Activated CD4-positive, alpha-beta T cell treated with anti-CD3 and anti-CD28 coated beads for 1 hour (primary cell): ENCODE results near the gene IFNA21.
"Not testable (repeated sequence)": the region's sequence is repeated elsewhere in the genome, so short reads cannot be mapped to it uniquely, and the experiment has no call there.

Experiments used
- DNase-seq: peaks from one replicate; pipeline ENCODE4 v3.0.0-alpha.2; 2020

IFNA21 gene

DNA sequence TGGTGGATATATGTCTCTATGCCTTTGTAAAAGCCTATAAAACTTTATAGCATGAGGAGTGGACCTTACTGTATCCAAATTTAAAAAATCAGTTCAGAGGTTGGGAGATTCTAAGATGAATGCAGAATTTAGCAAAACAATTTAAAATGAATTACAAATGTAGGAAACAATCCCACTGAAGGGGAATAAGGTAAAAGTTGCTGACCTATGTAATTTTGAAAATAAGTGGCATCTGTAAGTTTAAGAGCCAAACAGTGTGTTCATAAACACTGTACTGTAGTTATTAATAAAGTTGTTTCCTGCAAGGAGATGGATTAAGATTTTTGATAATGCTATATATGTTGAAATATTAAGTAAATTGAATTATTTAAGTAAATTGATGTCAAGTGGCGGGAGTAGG is 29.4 kb downstream of the IFNA21 start:
- DNase-seq, result no peak

DNA sequence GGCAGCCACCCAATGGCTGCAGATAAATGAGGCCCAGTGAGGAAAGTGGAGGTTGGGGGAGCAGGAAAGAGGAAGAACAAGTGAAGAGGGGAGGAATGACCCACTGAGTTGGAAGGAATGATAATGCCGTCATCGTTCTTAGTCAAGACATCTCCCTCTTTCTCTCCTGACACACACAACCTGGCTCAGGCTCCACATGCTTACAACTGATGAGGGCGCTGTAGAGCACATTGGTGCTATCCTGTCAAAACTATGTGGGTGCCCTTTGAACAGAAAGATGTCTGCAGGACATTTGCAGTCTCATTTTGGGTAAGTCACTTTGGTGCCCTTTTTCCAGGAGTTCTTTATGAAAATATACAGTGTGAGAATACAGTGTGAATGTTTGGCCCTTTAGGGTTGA is 30.7 kb downstream of the IFNA21 start:
- DNase-seq, result no peak

DNA sequence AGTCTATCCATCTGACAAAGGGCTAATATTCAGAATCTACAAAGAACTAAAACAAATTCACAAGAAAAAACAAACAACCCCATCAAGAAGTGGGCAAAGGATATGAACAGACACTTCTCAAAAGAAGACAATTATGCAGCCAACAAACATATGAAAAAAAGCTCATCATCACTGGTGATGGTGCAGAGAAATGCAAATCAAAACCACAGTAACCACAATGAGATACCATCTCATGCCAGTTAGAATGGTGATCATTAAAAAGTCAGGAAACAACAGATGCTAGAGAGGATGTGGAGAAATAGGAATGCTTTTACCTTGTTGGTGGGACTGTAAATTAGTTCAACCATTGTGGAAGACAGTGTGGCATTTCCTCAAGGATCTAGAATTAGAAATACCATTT is 38.3 kb downstream of the IFNA21 start:
- not testable (repeated sequence) for DNase-seq

DNA sequence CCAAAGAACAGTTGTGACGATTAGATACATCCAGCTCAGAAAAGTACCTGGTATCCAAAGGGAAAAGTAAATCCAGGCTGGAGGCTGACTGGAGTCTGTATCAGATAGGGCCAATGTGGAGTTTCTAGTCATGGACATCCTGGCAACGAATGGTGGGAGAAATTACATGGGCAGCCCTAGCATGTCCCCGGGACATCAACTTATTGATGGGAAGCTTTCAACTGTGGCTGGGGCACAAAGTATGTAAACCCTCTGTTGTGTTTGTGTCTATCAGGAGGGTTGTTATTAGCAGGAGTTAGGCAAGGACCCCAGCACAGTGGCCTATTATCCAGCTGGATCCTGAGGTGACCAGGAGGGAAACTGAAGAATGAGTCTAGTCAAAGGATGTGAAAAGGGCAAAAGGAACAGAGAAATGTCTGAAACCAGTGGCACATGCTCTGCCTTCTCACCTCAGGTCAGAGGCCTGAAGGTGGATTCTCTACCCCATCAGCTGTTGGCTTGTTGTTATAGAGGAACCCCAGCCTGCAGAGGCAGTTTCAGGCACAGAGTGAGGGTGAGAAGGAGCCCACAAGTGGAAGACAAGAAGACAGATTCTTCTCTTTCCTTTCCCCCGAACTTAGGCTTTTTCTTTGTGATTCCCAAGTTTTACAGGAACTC is 44.7 kb downstream of the IFNA21 start:
- no peak for DNase-seq

DNA sequence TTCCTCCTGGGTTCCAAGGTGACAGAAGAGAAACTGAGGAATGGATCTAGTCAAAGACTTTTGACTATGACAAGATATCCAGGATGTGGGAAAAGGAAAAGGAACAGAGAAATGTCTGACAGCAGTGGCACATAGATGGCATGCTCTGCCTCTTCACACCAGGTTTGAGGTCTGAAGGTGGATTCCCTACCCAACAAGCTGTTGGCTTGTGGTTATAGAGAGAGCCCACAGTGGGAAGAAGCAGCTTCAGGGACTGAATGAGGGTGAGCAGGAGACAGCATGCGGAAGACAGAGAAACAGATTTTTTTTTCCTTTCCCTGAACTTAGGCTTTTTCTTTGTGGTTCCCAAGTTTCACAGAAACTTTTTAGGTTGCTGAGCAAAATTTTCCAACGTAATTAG is 45.4 kb downstream of the IFNA21 start:
- DNase-seq, result no peak

DNA sequence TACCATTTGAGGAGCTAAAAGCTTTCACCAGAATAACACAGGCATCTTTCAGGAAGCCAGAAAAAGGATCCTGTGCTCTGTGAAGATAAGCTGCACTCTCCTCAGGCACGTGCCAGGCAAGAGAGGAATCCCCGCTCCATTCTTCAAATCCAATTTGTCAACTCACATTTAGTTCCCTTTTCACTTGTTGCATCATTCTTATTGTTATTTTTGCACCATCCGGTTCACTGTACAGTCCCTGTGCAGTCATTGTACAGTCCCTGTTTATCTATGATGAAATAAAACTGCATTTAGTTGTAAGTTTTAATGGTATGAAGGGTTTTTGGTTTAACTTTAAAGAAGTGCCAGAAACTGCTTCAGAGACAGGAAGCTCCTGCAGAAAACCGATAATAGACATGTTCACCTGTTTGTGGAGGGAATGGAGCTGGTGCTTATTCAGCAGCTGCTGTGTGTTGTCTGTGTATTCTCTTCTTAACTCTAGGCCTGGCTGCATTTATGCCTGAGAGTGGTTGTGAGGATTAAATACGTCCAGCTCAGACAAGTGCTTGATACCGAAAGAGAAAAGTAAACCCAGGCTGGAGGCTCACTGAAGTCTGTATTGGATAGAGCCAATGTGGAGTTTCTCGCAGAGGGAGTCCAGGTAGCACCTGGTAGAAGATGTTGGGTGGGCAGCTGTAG is 47.2 kb downstream of the IFNA21 start:
- no peak for DNase-seq
